Measurements from ENCODE around the gene CAP1.
A peak's percentile ranks its signal among the peaks of the same experiment; 100 is the strongest.
"Not testable (repeated sequence)": the region's sequence is repeated elsewhere in the genome, so short reads cannot be mapped to it uniquely, and the experiment has no call there.

CAP1 gene

GRCh38 chr1:40059338-40059959 is 18.9 kb downstream of the CAP1 start:
- peak; percentile 36 to 53 for ATAC-seq

GRCh38 chr1:40059960-40060750 is 19.6 kb downstream of the CAP1 start:
- peak; percentile 58 to 67 for ATAC-seq

GRCh38 chr1:40064797-40065499 is 24.4 kb downstream of the CAP1 start:
- ATAC-seq = no peak

- ATAC-seq = peak in 1 of 2 donors; percentile 33
Measured at GRCh38 chr1:40067023-40067422, 26.5 kb downstream of the CAP1 start.

- ATAC-seq = no peak
Measured at GRCh38 chr1:40067851-40068250, 27.3 kb downstream of the CAP1 start.

- no peak for ATAC-seq
Measured at GRCh38 chr1:40072142-40072541, 31.6 kb downstream of the CAP1 start.

GRCh38 chr1:40073062-40073461 is 32.5 kb downstream of the CAP1 start:
- no peak for ATAC-seq

- ATAC-seq = no peak
Measured at GRCh38 chr1:40075266-40075665, 34.7 kb downstream of the CAP1 start.

- no peak for ATAC-seq
Measured at GRCh38 chr1:40076895-40077312, 36.4 kb downstream of the CAP1 start.

GRCh38 chr1:40078512-40079333 is 38.2 kb downstream of the CAP1 start:
- peak; percentile 56 to 74 for ATAC-seq

GRCh38 chr1:40079774-40080400 is 39.4 kb downstream of the CAP1 start:
- ATAC-seq = peak in 1 of 2 donors; percentile 34

GRCh38 chr1:40081871-40082270 is 41.3 kb downstream of the CAP1 start:
- no peak for ATAC-seq

- ATAC-seq = not testable (repeated sequence)
Measured at GRCh38 chr1:40084750-40085149, 44.2 kb downstream of the CAP1 start.

- no peak for ATAC-seq
Measured at GRCh38 chr1:40090652-40091355, 50.3 kb downstream of the CAP1 start.

- no peak for ATAC-seq
Measured at GRCh38 chr1:40092241-40092640, 51.7 kb downstream of the CAP1 start.

- no peak for ATAC-seq
Measured at GRCh38 chr1:40092706-40093639, 52.4 kb downstream of the CAP1 start.

- ATAC-seq = no peak
Measured at GRCh38 chr1:40094466-40095110, 54.1 kb downstream of the CAP1 start.

- ATAC-seq = no peak
Measured at GRCh38 chr1:40095806-40096205, 55.3 kb downstream of the CAP1 start.

GRCh38 chr1:40096646-40096976 is 56.1 kb downstream of the CAP1 start:
- ATAC-seq = peak; percentile 27 to 30

Measured in activated CD4-positive, CD25-positive, alpha-beta regulatory T cell treated with anti-CD3 and anti-CD28 coated beads, Interleukin-2, amount 50 U/mL, for 24 hours (primary cell).